Measurements from ENCODE around the gene RAB21.

RAB21 gene

GRCh38 chr12:71792599-71792998 lies 37.9 kb downstream of the RAB21 start:
- DNase-seq (no peak), ATAC-seq (ENCODE audit: insufficient read depth, low read depth) (no peak)
- Histone ChIP-seq H2AFZ (ENCODE audit: low read depth, low read length) (no peak overlapping the region), H3K4me2 (ENCODE audit: insufficient read depth, low read length) (no peak overlapping the region), H3K79me2 (ENCODE audit: insufficient read depth, low read length) (no peaks in the 10 kb centered on the region), H3K4me3 (ENCODE audit: low read depth in 1 of 2, low read length in 2 of 2) (no peak overlapping the region), H3K4me1 (ENCODE audit: insufficient read depth, low read length) (no peaks in the 10 kb centered on the region), H3K36me3 (ENCODE audit: insufficient read depth, low read length) (no peaks in the 10 kb centered on the region), H3K27ac (ENCODE audit: low read length) (no peak overlapping the region), H3K9me3 (ENCODE audit: insufficient read depth, low read length, severe bottlenecking) (no peaks in the 10 kb centered on the region), H4K20me1 (ENCODE audit: insufficient read depth, low read length) (no peaks in the 10 kb centered on the region), H3K27me3 (ENCODE audit: insufficient read depth, low read length, poor library complexity) (no peaks in the 10 kb centered on the region), H3K9ac (ENCODE audit: low read depth, low read length) (no peak overlapping the region)
- TF ChIP-seq CTCF (IDR thresholded peaks at IDR 0.05; ENCODE audit: borderline replicate concordance, extremely low read depth, low read length, poor library complexity, severe bottlenecking) (no peak), EZH2 (IDR thresholded peaks at IDR 0.05; ENCODE audit: borderline replicate concordance, low read depth, low read length, severe bottlenecking) (no peak)

DNA sequence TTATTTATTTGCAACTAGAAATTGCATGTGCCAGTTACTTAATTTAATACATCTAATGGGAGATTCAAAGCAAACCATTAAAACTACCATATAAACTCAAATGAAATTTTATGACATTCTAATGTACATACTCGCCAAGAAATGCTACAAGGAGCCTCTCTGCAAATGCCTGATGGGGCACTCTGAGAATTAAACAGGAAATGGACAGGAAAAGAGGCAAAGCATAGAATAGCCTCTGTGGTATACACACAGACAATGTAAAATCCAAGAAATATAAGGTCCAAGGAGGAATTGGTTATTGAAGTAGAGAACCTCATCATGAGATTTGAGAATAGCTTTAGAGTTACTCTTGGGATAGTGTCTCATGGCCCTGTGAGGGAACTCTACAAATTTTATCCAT lies 41.2 kb downstream of the RAB21 start:
- Histone ChIP-seq H3K9ac (ENCODE audit: low read depth, low read length) (no peak overlapping the region), H3K27ac (ENCODE audit: low read length) (no peak overlapping the region), H3K27me3 (ENCODE audit: insufficient read depth, low read length, poor library complexity) (no peaks in the 10 kb centered on the region), H3K79me2 (ENCODE audit: insufficient read depth, low read length) (no peaks in the 10 kb centered on the region), H2AFZ (ENCODE audit: low read depth, low read length) (no peak overlapping the region), H3K4me3 (ENCODE audit: low read depth in 1 of 2, low read length in 2 of 2) (no peak overlapping the region), H4K20me1 (ENCODE audit: insufficient read depth, low read length) (no peaks in the 10 kb centered on the region), H3K36me3 (ENCODE audit: insufficient read depth, low read length) (no peaks in the 10 kb centered on the region), H3K4me1 (ENCODE audit: insufficient read depth, low read length) (no peaks in the 10 kb centered on the region), H3K9me3 (ENCODE audit: insufficient read depth, low read length, severe bottlenecking) (no peaks in the 10 kb centered on the region), H3K4me2 (ENCODE audit: insufficient read depth, low read length) (no peak overlapping the region)
- TF ChIP-seq CTCF (IDR thresholded peaks at IDR 0.05; ENCODE audit: borderline replicate concordance, extremely low read depth, low read length, poor library complexity, severe bottlenecking) (no peak), EZH2 (IDR thresholded peaks at IDR 0.05; ENCODE audit: borderline replicate concordance, low read depth, low read length, severe bottlenecking) (no peak)
- DNase-seq (no peak), ATAC-seq (ENCODE audit: insufficient read depth, low read depth) (no peak)

GRCh38 chr12:71797531-71797930 lies 42.9 kb downstream of the RAB21 start:
- no peaks in the 10 kb centered on the region for H3K79me2 ChIP-seq (ENCODE audit: insufficient read depth, low read length)
- no peaks in the 10 kb centered on the region for H4K20me1 ChIP-seq (ENCODE audit: insufficient read depth, low read length)
- H3K4me1 ChIP-seq (ENCODE audit: insufficient read depth, low read length), result no peaks in the 10 kb centered on the region
- H3K4me3 ChIP-seq (ENCODE audit: low read depth in 1 of 2, low read length in 2 of 2), result no peak overlapping the region
- H2AFZ ChIP-seq (ENCODE audit: low read depth, low read length), result no peak overlapping the region
- ATAC-seq (ENCODE audit: insufficient read depth, low read depth) (no peak), DNase-seq (no peak)
- H3K9me3 ChIP-seq (ENCODE audit: insufficient read depth, low read length, severe bottlenecking), result no peaks in the 10 kb centered on the region
- no peaks in the 10 kb centered on the region for H3K36me3 ChIP-seq (ENCODE audit: insufficient read depth, low read length)
- no peak overlapping the region for H3K9ac ChIP-seq (ENCODE audit: low read depth, low read length)
- H3K27me3 ChIP-seq (ENCODE audit: insufficient read depth, low read length, poor library complexity), result no peaks in the 10 kb centered on the region
- H3K4me2 ChIP-seq (ENCODE audit: insufficient read depth, low read length), result no peak overlapping the region
- TF ChIP-seq EZH2 (IDR thresholded peaks at IDR 0.05; ENCODE audit: borderline replicate concordance, low read depth, low read length, severe bottlenecking) (no peak), CTCF (IDR thresholded peaks at IDR 0.05; ENCODE audit: borderline replicate concordance, extremely low read depth, low read length, poor library complexity, severe bottlenecking) (no peak)
- H3K27ac ChIP-seq (ENCODE audit: low read length), result no peak overlapping the region

DNA sequence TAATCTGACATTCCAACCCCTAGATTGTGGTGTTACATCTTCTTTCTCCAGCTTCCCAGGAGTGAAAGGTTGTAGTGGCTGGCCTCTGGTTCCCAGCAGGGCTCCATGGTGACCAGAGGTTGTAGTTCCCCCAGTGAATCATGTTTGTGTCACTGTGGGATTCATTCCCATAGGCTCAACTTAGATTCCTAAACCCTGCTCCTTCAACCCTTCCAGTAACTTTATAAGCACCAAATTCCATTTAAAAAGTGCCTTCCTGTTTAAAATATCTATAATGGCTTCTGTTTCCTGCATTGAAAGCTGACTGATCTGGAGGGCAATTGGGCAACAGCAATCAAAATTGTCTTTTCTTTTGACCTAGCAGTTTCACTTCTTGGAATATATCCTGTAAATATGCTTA lies 44.4 kb downstream of the RAB21 start:
- H3K36me3 ChIP-seq (ENCODE audit: insufficient read depth, low read length), result no peaks in the 10 kb centered on the region
- no peaks in the 10 kb centered on the region for H3K79me2 ChIP-seq (ENCODE audit: insufficient read depth, low read length)
- no peak overlapping the region for H3K4me2 ChIP-seq (ENCODE audit: insufficient read depth, low read length)
- DNase-seq (no peak), ATAC-seq (ENCODE audit: insufficient read depth, low read depth) (no peak)
- no peaks in the 10 kb centered on the region for H3K4me1 ChIP-seq (ENCODE audit: insufficient read depth, low read length)
- H3K27ac ChIP-seq (ENCODE audit: low read length), result no peak overlapping the region
- H3K9me3 ChIP-seq (ENCODE audit: insufficient read depth, low read length, severe bottlenecking), result no peaks in the 10 kb centered on the region
- no peak overlapping the region for H3K4me3 ChIP-seq (ENCODE audit: low read depth in 1 of 2, low read length in 2 of 2)
- TF ChIP-seq CTCF (IDR thresholded peaks at IDR 0.05; ENCODE audit: borderline replicate concordance, extremely low read depth, low read length, poor library complexity, severe bottlenecking), result no peak
- TF ChIP-seq EZH2 (IDR thresholded peaks at IDR 0.05; ENCODE audit: borderline replicate concordance, low read depth, low read length, severe bottlenecking), result no peak
- no peak overlapping the region for H2AFZ ChIP-seq (ENCODE audit: low read depth, low read length)
- H4K20me1 ChIP-seq (ENCODE audit: insufficient read depth, low read length), result no peaks in the 10 kb centered on the region
- no peak overlapping the region for H3K9ac ChIP-seq (ENCODE audit: low read depth, low read length)
- H3K27me3 ChIP-seq (ENCODE audit: insufficient read depth, low read length, poor library complexity), result no peaks in the 10 kb centered on the region
